Esophagus squamous epithelium (tissue), 5 donors: Measurements from ENCODE around the gene TPT1. TPM values are rescaled to one million over a fixed set of nuclear protein-coding genes. Genes with fewer than 3 reads are reported as not detected.
"Not testable (repeated sequence)": the region's sequence is repeated elsewhere in the genome, so short reads cannot be mapped to it uniquely, and the experiment has no call there.

Experiments
- DNase-seq: peaks from one replicate; lab custom pipeline; 2025; lab: John Stamatoyannopoulos, UW
- H3K27ac ChIP-seq, 4 donors: fragments of 200-600 bp; sonication (generic); one replicate each; pipeline ENCODE4 v1.5.1; 2016 to 2019; ENCODE audit warnings: mild to moderate bottlenecking in 1 of 4
- H3K27me3 ChIP-seq, 4 donors: fragments of 200-600 bp; sonication (generic); 1 replicate in 3 of 4; 2 replicates in 1 of 4; pipeline versions ENCODE4 v1.5.1 to v1.6.0; 2017 to 2021; ENCODE audit warnings: antibody characterized with exemption in 1 of 4
- H3K36me3 ChIP-seq, 3 donors: fragments of 200-600 bp; sonication (generic); one replicate each; pipeline ENCODE4 v1.5.1; 2016 to 2019
- H3K4me1 ChIP-seq, 3 donors: fragments of 200-600 bp; sonication (generic); one replicate each; pipeline ENCODE4 v1.5.1; 2017 to 2019
- H3K4me3 ChIP-seq, 4 donors: fragments of 200-600 bp; sonication (generic); 1 replicate in 3 of 4; 2 replicates in 1 of 4; pipeline ENCODE4 v1.5.1; 2016 to 2019; ENCODE audit warnings: mild to moderate bottlenecking in 2 of 4, moderate library complexity in 1 of 4
- H3K9me3 ChIP-seq, 3 donors: fragments of 200-600 bp; sonication (generic); one replicate each; pipeline ENCODE4 v1.5.1; 2016 to 2019
- POLR2A ChIP-seq, 4 donors: fragments of 450-650 bp; IDR thresholded peaks; one replicate each; pipeline ENCODE4 v1.6.1; 2017; ENCODE audit warnings: antibody characterized with exemption in 4 of 4, mild to moderate bottlenecking in 4 of 4, moderate library complexity in 3 of 4
- WGBS, 2 donors: methylation state at CpG; one replicate each; pipeline ENCODE4 v1.1.5; 2018; 5-methylcytosine and 5-hydroxymethylcytosine counted together
- intact Hi-C: fragments of 100-400 bp; cut with DNase I; formaldehyde crosslinking; loops from one replicate; pipeline ENCODE4 v1.15.0; 2022
- total RNA-seq, 4 donors: library from RNA; depleted of rRNA; stranded (reverse); fragments of >200 nt; gene quantifications; one replicate each; pipeline ENCODE4 v1.1.0, GENCODE V29; 2016
- TF ChIP-seq, protein P1 (sequence below), 6 experiments: fragments of 450-650 bp in 4 of 6; fragments of 200-600 bp in 2 of 6; sonication (generic) in 2 of 6; IDR thresholded peaks; one replicate each; pipeline ENCODE4 v1.5.1; 2016 to 2019; ENCODE audit warnings: antibody characterized with exemption in 6 of 6, mild to moderate bottlenecking in 4 of 6, moderate library complexity in 4 of 6
- donor health status: DM: yes; HTN: yes; CAD: no.

The TPT1 gene
- total RNA-seq, 4 donors from 2014 or later: 2,183 to 3,899 (median 2,784) TPM

GRCh38 chr13:45350152-45350551 is 9.2 kb upstream of the TPT1 start:
- Histone ChIP-seq H3K27ac (peak overlapping the region in 1 of 4 donors; percentile 75), H3K36me3 (peaks cover 0 to 98% (median 0%) of the 10 kb centered on the region in 3 donors), H3K9me3 (no peaks in the 10 kb centered on the region), H3K27me3 (no peaks in the 10 kb centered on the region), H3K4me1 (peaks cover 0 to 9% (median 0%) of the 10 kb centered on the region in 3 donors), H3K4me3 (no peak overlapping the region)
- WGBS, 2 donors: 85 to 93% methylated on average over 8 of the region's 8 CpGs
- TF ChIP-seq POLR2A (IDR thresholded peaks at IDR 0.05): no peak
- TF ChIP-seq, protein P1, sequence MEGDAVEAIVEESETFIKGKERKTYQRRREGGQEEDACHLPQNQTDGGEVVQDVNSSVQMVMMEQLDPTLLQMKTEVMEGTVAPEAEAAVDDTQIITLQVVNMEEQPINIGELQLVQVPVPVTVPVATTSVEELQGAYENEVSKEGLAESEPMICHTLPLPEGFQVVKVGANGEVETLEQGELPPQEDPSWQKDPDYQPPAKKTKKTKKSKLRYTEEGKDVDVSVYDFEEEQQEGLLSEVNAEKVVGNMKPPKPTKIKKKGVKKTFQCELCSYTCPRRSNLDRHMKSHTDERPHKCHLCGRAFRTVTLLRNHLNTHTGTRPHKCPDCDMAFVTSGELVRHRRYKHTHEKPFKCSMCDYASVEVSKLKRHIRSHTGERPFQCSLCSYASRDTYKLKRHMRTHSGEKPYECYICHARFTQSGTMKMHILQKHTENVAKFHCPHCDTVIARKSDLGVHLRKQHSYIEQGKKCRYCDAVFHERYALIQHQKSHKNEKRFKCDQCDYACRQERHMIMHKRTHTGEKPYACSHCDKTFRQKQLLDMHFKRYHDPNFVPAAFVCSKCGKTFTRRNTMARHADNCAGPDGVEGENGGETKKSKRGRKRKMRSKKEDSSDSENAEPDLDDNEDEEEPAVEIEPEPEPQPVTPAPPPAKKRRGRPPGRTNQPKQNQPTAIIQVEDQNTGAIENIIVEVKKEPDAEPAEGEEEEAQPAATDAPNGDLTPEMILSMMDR (IDR thresholded peaks at IDR 0.05): no peak
- intact Hi-C loops: no loop called here
- DNase-seq: no peak

DNA sequence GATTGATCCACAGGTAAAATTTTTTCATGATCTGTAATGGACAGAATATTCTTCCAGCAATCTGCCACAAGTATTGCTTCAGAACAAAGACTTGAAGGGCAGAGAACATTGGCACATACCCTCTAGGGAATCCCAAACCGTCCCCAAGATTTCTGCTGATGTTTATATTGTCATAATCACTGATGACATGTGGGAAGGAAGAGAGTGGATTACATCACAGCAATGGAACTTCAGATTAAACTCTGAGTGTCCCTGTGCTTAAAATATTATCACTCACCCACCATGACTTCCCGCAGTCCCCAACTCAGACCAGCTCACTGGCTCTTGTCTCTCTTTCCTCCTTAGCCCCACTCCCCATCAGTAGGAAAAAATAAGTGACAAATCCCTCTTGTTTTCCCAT is 8.5 kb upstream of the TPT1 start:
- Histone ChIP-seq H3K9me3 (no peaks in the 10 kb centered on the region), H3K4me1 (peaks cover 0 to 9% (median 0%) of the 10 kb centered on the region in 3 donors), H3K27me3 (no peaks in the 10 kb centered on the region), H3K4me3 (no peak overlapping the region), H3K27ac (peak overlapping the region in 1 of 4 donors; percentile 37), H3K36me3 (peaks cover 0 to 98% (median 5%) of the 10 kb centered on the region in 3 donors)
- WGBS, 2 donors: 44 to 55% methylated on average over 2 of the region's 2 CpGs
- no peak for DNase-seq
- TF ChIP-seq, protein P1 (IDR thresholded peaks at IDR 0.05): no peak
- no peak for TF ChIP-seq POLR2A (IDR thresholded peaks at IDR 0.05)
- intact Hi-C loops: no loop called here

DNA sequence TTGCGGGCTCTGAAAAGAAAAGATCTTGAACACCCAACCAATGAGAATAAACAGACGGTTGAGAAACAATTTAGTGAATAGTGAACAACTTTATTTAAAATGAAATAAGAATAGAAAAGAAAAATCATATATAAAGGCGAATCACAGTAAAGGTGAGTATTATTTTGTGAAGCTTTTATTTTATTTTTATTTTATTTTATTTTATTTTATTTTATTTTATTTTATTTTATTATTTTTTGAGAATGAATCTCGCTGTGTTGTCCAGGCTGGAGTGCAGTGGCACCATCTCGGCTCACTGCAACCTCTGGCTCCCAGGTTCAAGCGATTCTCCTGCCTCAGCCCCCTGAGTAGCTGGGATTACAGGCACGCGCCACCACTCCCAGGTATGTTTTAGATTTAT is 3.1 kb upstream of the TPT1 start:
- Histone ChIP-seq H3K36me3 (peaks cover 0 to 62% (median 6%) of the 10 kb centered on the region in 3 donors), H3K4me1 (peaks cover 10 to 33% (median 14%) of the 10 kb centered on the region in 3 donors), H3K27ac (peak overlapping the region in 2 of 4 donors; percentile 2 to 100)
- 92 to 98% methylated on average over 8 of the region's 8 CpGs for WGBS, 2 donors
- DNase-seq, intact Hi-C loops, H3K9me3 ChIP-seq, H3K27me3 ChIP-seq, H3K4me3 ChIP-seq: not testable (repeated sequence)

DNA sequence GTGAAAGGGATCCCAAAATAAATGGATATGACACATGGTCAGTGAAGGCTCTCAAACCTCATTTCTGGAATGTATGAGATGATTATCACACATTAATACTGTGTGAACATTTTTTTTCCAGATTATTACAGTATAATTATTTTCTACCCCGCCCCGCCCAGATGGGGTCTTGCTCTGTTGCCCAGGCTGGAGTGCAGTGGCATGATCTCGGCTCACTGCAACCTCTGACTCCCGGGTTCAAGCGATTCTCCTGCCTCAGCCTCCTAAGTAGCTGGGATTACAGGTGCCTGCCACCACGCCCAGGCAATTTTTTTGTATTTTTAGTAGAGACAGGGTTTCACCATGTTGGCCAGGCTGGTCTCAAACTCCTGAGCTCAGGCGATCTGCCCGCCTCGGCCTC is 2.1 kb upstream of the TPT1 start:
- H3K36me3 ChIP-seq: peaks cover 7 to 62% (median 16%) of the 10 kb centered on the region in 3 donors
- intact Hi-C loops, H3K4me3 ChIP-seq, DNase-seq, H3K27me3 ChIP-seq, H3K9me3 ChIP-seq: not testable (repeated sequence)
- H3K27ac ChIP-seq: peak overlapping the region; percentile 99 to 100 (median 100)
- WGBS, 2 donors: 86 to 95% methylated on average over 9 of the region's 9 CpGs
- H3K4me1 ChIP-seq: peaks cover 18 to 43% (median 19%) of the 10 kb centered on the region in 3 donors

DNA sequence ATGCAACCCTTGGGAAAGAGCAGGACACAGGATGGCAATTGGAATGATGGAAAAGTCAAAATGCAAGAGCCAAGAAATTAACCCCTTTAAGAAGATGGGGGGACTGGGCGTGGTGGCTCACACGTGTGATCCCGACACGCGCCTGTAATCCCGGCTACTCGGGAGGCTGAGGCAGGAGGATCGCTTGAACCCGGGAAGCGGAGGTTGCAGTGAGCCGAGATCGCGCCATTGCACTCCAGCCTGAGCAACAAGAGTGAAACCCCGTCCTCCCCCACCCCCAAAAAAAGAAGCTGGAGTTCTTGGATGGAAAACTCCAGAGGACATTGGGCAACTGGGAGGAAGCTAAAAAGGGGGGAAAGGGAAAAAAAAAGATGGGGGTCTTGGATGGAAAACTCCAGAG is 1.7 kb upstream of the TPT1 start:
- intact Hi-C loops, H3K27me3 ChIP-seq, H3K9me3 ChIP-seq, DNase-seq: not testable (repeated sequence)
- peaks cover 12 to 62% (median 20%) of the 10 kb centered on the region in 3 donors for H3K36me3 ChIP-seq
- H3K4me3 ChIP-seq: peak overlapping the region; percentile 66 to 100 (median 93)
- 91 to 92% methylated on average over 14 of the region's 14 CpGs for WGBS, 2 donors
- peak overlapping the region; percentile 99 to 100 (median 100) for H3K27ac ChIP-seq
- peaks cover 23 to 47% (median 24%) of the 10 kb centered on the region in 3 donors for H3K4me1 ChIP-seq

GRCh38 chr13:45341799-45342500 is 967 bp upstream of the TPT1 start:
- H3K36me3 ChIP-seq: peaks cover 16 to 62% (median 27%) of the 10 kb centered on the region in 3 donors
- H3K4me1 ChIP-seq: peaks cover 25 to 55% (median 31%) of the 10 kb centered on the region in 3 donors
- peak overlapping the region; percentile 99 to 100 (median 100) for H3K27ac ChIP-seq
- intact Hi-C loops: no loop called here
- WGBS, 2 donors: 10 to 12% methylated on average over 13 to 14 of the region's 17 CpGs
- TF ChIP-seq, protein P1 (IDR thresholded peaks at IDR 0.05): no peak
- peak in 2 of 4 donors; percentile 40 to 41 for TF ChIP-seq POLR2A (IDR thresholded peaks at IDR 0.05)
- DNase-seq: no peak
- H3K9me3 ChIP-seq: no peaks in the 10 kb centered on the region
- H3K4me3 ChIP-seq: peak overlapping the region; percentile 66 to 100 (median 93)
- H3K27me3 ChIP-seq: no peaks in the 10 kb centered on the region
